ENCODE measurements around the gene PHF1.

The PHF1 gene

GRCh38 chr6:33430334-33430733 is 19.5 kb downstream of the PHF1 start:
- H3F3A ChIP-seq (ENCODE audit: control insufficient read depth, insufficient read depth) = peaks cover 33% of the 10 kb centered on the region
- H3K27ac ChIP-seq (ENCODE audit: low read depth, low read length) = peak overlapping the region; percentile 72
- H3K9me3 ChIP-seq (ENCODE audit: control insufficient read depth, insufficient read depth, low read length) = no peaks in the 10 kb centered on the region
- H3K4me3 ChIP-seq (ENCODE audit: low read length) = peak overlapping the region; percentile 81
- H4K20me1 ChIP-seq (ENCODE audit: control insufficient read depth, insufficient read depth, low read depth, low read length) = no peaks in the 10 kb centered on the region
- TF ChIP-seq EZH2phosphoT487 (IDR thresholded peaks at IDR 0.05; ENCODE audit: borderline replicate concordance, low read length) = no peak
- TF ChIP-seq, protein P1, sequence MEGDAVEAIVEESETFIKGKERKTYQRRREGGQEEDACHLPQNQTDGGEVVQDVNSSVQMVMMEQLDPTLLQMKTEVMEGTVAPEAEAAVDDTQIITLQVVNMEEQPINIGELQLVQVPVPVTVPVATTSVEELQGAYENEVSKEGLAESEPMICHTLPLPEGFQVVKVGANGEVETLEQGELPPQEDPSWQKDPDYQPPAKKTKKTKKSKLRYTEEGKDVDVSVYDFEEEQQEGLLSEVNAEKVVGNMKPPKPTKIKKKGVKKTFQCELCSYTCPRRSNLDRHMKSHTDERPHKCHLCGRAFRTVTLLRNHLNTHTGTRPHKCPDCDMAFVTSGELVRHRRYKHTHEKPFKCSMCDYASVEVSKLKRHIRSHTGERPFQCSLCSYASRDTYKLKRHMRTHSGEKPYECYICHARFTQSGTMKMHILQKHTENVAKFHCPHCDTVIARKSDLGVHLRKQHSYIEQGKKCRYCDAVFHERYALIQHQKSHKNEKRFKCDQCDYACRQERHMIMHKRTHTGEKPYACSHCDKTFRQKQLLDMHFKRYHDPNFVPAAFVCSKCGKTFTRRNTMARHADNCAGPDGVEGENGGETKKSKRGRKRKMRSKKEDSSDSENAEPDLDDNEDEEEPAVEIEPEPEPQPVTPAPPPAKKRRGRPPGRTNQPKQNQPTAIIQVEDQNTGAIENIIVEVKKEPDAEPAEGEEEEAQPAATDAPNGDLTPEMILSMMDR (IDR thresholded peaks at IDR 0.05; ENCODE audit: low read depth, low read length, poor library complexity, severe bottlenecking) = no peak
- H3K36me3 ChIP-seq (ENCODE audit: control insufficient read depth, low read length) = peaks cover 7% of the 10 kb centered on the region
- H3K4me1 ChIP-seq (ENCODE audit: control insufficient read depth, low read length) = peaks cover 56% of the 10 kb centered on the region
- peaks cover 51% of the 10 kb centered on the region for H3K79me2 ChIP-seq (ENCODE audit: control insufficient read depth, low read length)
- no peaks in the 10 kb centered on the region for H3K27me3 ChIP-seq (ENCODE audit: control insufficient read depth, low read length)
- peak overlapping the region; percentile 97 for H3K4me2 ChIP-seq (ENCODE audit: low read length)
- no peaks in the 10 kb centered on the region for H3K9me2 ChIP-seq (replicated peaks; ENCODE audit: control insufficient read depth, low read length)

- Histone ChIP-seq H3K9me3 (ENCODE audit: control insufficient read depth, insufficient read depth, low read length) (no peaks in the 10 kb centered on the region), H3K27me3 (ENCODE audit: control insufficient read depth, low read length) (no peaks in the 10 kb centered on the region), H3K27ac (ENCODE audit: low read depth, low read length) (peak overlapping the region; percentile 72), H3K36me3 (ENCODE audit: control insufficient read depth, low read length) (peaks cover 15% of the 10 kb centered on the region), H3K79me2 (ENCODE audit: control insufficient read depth, low read length) (peaks cover 51% of the 10 kb centered on the region), H4K20me1 (ENCODE audit: control insufficient read depth, insufficient read depth, low read depth, low read length) (no peaks in the 10 kb centered on the region), H3F3A (ENCODE audit: control insufficient read depth, insufficient read depth) (peaks cover 30% of the 10 kb centered on the region), H3K4me2 (ENCODE audit: low read length) (peak overlapping the region; percentile 97), H3K9me2 (replicated peaks; ENCODE audit: control insufficient read depth, low read length) (no peaks in the 10 kb centered on the region), H3K4me1 (ENCODE audit: control insufficient read depth, low read length) (peaks cover 56% of the 10 kb centered on the region), H3K4me3 (ENCODE audit: low read length) (peak overlapping the region; percentile 81)
- TF ChIP-seq, protein P1 (IDR thresholded peaks at IDR 0.05; ENCODE audit: low read depth, low read length, poor library complexity, severe bottlenecking) = no peak
- TF ChIP-seq EZH2phosphoT487 (IDR thresholded peaks at IDR 0.05; ENCODE audit: borderline replicate concordance, low read length) = no peak
Observed at GRCh38 chr6:33430991-33431879, 20.4 kb downstream of the PHF1 start.

DNA sequence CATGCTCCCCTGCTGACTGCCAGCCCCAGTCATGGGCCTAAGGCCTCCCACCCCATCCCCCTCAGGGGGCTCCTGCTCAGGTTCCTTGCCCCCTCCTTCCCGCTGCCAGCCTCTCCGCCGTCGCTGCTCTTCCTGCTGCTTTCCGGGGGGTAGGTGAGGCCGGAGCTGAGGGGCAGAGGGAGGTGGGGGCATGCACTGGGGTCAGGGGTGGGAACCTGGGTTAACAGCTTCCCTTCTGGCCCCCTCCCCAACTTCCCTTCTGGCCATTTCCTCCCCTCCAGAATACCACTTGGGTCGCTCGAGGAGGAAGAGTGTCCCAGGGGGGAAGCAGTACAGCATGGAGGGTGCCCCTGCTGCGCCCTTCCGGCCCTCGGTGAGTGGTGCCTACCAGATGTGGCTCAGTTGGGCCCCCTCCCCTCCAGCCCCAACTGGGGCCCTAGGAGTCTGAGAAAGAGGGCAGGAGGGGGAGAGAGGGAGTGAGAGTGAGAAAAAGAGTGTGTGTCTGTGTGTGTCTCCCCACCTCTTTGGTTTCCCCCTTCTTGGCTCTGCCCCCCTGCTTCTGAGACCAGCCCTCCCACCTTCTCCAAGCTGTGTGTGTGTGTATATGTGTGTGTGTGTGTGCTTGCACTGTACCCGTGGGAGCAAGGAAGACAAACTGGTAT is 21.2 kb downstream of the PHF1 start:
- TF ChIP-seq, protein P1 (IDR thresholded peaks at IDR 0.05; ENCODE audit: low read depth, low read length, poor library complexity, severe bottlenecking) = no peak
- no peak for TF ChIP-seq EZH2phosphoT487 (IDR thresholded peaks at IDR 0.05; ENCODE audit: borderline replicate concordance, low read length)
- Histone ChIP-seq H3K27ac (ENCODE audit: low read depth, low read length) (peak overlapping the region; percentile 72), H3K4me1 (ENCODE audit: control insufficient read depth, low read length) (peaks cover 54% of the 10 kb centered on the region)

More for the DNA sequence above, 21.2 kb downstream of the PHF1 start:
- H3F3A ChIP-seq (ENCODE audit: control insufficient read depth, insufficient read depth) = peaks cover 25% of the 10 kb centered on the region
- H3K4me3 ChIP-seq (ENCODE audit: low read length) = peak overlapping the region; percentile 81
- no peaks in the 10 kb centered on the region for H3K9me2 ChIP-seq (replicated peaks; ENCODE audit: control insufficient read depth, low read length)
- H3K36me3 ChIP-seq (ENCODE audit: control insufficient read depth, low read length) = peaks cover 22% of the 10 kb centered on the region
- H4K20me1 ChIP-seq (ENCODE audit: control insufficient read depth, insufficient read depth, low read depth, low read length) = no peaks in the 10 kb centered on the region
- H3K9me3 ChIP-seq (ENCODE audit: control insufficient read depth, insufficient read depth, low read length) = no peaks in the 10 kb centered on the region
- no peaks in the 10 kb centered on the region for H3K27me3 ChIP-seq (ENCODE audit: control insufficient read depth, low read length)
- H3K4me2 ChIP-seq (ENCODE audit: low read length) = peak overlapping the region; percentile 97
- H3K79me2 ChIP-seq (ENCODE audit: control insufficient read depth, low read length) = peaks cover 50% of the 10 kb centered on the region
